HG02970 (cell line): ENCODE results near the gene TMEM255B.
"Not testable (repeated sequence)": the region's sequence is repeated elsewhere in the genome, so short reads cannot be mapped to it uniquely, and the experiment has no call there.

Experiments
- ATAC-seq: cut with Tn5 transposase; IDR thresholded peaks from one replicate; pipeline ENCODE4 v1.9.1; 2021; ENCODE audit warnings: mild to moderate bottlenecking, moderate library complexity, moderate number of reproducible peaks; ENCODE audit not compliant: unreplicated experiment, low FRiP score

TMEM255B gene

DNA sequence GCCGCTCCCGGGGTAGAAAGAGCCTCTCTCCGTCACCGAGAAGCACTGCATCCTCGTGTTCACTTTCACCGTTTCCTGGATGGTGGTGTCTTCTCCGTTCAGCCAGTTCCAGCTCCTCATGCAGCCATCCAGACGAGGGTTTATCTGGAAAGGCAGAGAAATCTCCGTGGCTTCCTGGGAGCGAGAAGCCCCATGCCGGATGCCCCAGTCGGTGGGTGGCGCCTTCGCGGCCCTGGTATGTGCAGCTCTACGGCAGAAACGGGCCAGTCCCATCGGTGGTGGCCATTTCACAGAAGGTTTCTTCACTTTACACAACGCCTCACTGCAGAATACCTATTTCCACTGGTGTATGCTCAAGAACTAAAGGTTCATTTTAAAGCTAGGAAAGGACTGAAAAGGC is 68.0 kb downstream of the TMEM255B start:
- no peak for ATAC-seq

DNA sequence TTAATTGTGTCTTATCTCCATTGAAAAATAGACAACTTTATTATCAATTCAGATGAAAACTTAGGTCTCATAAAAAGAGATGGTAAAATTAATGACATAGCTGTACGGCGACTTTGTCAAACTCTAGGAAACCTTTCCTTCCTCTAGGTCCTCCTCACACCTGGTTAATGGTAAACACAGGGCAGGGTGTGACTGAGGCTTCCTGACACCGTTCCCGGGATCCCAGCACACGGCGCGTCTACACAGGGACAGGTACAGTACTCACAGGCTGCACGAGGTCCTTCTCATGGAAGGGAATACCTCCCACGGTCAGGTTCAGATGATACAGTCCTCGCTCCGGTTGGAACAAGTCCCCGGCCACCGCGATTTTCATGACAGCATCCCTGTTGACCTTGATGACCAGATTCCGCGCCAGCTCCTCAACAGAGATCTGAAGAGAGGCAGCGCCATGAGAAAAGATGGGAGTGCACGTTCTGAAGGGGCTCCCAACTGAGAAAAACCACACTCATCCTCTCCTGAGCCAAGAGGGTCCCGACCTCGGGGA is 69.3 kb downstream of the TMEM255B start:
- no peak for ATAC-seq

- not testable (repeated sequence) for ATAC-seq
Measured at GRCh38 chr13:113830426-113830950, 71.5 kb downstream of the TMEM255B start.

GRCh38 chr13:113831061-113831460 is 72.0 kb downstream of the TMEM255B start:
- no peak for ATAC-seq

DNA sequence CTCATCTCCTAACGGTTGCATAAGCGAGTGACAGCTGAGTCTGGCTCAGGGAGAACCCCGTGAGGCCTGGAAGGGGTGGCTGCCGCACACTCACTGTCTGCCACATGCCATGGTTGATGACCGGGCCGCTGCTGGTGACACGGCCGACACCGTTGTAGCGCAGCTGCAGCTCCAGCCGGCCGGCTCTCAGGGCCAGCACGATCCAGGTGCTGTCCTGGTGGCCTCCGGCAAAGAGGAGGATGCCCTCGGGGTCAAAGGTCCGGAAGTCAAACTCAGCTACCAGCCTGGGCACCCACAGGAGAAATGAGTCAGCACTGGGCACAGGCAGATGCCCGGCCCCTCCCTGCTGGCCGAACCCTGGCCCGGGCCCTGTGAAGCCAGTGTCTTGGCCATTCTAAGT is 73.2 kb downstream of the TMEM255B start:
- no peak for ATAC-seq

- ATAC-seq, result no peak
Measured at GRCh38 chr13:113832631-113833030, 73.6 kb downstream of the TMEM255B start.

DNA sequence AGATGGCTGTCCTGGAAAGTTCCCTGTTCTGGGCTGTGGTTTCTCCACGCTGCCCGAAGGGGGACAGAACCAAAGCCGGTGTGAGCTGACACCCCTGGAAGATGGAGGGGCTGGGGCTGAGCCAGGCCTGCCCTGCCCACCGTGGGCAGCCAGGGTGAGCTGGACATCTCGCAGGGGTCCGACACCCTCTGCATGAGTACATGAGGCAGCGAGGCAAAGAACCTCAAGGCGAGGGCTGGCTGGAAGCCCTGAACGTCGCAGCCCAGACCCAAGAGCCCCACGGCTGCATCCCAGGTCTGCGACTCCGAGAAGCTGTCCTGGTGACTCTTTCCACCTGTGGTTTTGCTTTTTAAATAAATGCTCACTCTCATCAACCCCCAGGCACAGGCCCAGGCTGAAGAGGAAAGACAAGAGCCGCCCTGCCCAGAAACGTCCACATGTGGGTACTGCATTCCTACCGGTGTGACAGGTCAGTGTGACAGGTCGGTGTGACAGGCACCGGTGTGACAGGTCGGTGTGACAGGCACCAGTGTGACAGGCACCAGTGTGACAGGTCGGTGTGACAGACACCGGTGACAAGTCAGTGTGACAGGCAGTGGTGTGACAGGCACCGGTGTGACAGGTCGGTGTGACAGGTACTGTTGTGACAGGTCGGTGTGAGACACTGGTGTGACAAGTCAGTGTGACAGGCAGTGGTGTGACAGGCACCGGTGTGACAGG is 74.2 kb downstream of the TMEM255B start:
- ATAC-seq, result no peak

- ATAC-seq, result not testable (repeated sequence)
Measured at GRCh38 chr13:113834006-113834405, 75.0 kb downstream of the TMEM255B start.

- ATAC-seq, result no peak
Measured at GRCh38 chr13:113834496-113835200, 75.6 kb downstream of the TMEM255B start.

DNA sequence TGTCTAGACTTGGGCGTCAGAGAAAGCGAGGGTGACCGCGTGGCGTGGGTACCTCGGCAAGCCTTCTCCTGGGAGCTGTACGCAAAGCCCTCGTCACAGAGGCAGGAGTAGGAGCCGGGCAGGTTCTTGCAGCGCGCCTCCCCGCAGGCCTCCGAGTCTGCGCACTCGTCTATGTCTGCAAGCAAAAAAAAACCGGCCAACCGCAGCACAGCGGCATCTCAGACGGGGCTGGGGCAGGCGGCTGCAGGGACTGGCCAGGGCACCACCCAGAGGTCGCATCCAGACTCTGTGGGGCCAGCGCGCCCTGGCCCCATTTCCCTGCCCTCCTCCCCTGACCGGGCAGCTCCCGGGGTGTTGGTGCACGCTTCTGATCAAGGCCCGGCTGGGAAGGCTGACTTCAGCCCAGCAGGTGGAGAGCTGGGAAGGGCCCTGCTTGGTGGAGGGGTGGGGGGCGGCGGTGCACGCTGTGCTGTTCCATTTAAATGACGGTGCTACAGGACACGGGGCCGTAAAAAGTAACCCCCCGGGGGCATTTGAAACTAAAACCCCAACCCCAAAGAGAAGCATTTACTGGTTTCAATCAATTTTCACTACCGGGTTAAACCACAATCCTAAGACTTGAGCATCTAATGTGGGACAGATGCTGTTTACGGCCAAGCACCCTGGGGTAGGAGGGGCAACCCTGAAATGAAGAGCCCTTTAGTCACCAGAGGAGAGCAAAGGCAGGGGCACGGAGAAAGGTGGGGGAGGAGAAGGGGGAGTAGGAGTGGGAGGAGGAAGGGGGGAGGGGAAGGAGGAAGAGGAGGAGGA is 76.6 kb downstream of the TMEM255B start:
- no peak for ATAC-seq

GRCh38 chr13:113836768-113837559 is 77.9 kb downstream of the TMEM255B start:
- no peak for ATAC-seq

DNA sequence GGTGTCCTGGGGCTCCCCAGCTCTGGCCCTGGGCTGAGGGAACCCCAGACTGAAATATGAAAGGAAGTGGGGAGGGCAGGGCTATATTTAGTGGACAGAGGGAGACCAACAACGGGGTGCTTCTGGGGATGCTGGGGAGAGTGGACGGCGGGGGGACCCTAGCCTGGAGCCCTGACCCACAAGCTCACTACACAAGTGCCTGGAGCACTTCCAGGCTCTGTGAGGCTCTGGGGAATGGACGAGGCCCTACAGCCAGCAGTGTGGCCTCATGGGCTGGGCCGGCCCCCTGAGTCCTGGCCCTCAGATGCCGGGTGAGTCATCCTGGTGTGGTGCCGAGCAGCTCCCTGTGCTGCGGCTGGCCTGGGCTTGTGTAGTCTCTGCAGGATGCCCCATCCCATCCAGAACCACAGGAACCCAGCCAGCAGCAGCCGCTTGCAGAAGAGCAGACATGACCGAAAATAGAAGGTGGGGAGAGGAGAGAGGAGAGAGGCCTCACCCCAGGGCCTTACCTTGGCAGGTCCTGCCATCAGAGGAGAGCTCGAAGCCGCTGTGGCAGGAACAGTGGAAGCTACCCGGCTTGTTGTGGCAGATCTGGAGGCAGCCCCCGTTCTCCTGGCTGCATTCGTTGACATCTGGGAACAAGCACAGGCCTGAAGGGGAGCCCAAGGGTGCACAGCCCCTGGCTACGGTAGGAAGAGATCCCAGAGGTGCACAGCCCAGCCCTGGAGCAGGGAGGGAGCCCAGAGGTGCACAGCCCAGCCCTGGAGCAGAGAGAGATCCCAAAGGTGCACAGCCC is 78.7 kb downstream of the TMEM255B start:
- ATAC-seq, result no peak

- no peak for ATAC-seq
Measured at GRCh38 chr13:113838711-113839201, 79.7 kb downstream of the TMEM255B start.

- ATAC-seq, result no peak
Measured at GRCh38 chr13:113839536-113840204, 80.6 kb downstream of the TMEM255B start.

DNA sequence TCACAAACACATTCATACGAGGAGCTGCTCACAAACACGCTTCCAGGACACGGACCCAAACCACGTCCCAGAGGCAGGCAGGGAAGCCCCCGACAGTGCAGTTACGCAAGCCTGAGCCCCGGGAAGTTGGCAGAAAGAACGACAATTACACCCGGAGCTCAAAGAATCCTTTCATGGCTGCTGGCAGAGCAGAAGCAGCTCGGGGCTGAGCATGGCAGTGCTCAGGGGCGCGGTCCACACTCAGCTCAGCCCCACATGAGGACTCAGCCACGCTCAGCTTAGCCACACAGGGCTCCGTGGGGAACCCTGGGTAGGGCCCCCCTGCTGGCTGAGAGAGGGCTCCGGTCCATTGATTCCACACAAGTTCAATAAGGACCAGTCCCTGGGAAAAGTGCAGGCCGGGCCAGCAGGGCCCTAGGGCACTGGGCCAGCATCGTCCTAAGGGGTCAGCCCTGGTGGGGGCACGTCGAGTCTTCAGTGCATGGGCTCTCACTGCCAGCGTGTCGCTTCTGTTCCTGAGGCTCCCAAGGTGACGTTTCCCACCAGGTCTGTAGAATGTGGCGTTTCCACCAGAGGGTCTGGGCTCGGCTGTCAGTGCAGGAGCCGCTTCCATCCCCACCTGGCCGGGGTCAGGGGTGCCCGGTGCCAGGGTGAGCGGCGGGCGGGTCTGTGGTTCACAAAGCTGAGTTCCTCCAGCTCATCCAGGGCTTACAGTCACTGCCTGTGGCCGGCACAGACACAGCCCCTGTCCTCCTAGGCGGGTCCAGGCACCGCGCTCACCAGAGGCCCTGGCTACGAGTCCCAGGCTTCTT is 81.7 kb downstream of the TMEM255B start:
- no peak for ATAC-seq

- ATAC-seq, result no peak
Measured at GRCh38 chr13:113841353-113841650, 82.3 kb downstream of the TMEM255B start.

DNA sequence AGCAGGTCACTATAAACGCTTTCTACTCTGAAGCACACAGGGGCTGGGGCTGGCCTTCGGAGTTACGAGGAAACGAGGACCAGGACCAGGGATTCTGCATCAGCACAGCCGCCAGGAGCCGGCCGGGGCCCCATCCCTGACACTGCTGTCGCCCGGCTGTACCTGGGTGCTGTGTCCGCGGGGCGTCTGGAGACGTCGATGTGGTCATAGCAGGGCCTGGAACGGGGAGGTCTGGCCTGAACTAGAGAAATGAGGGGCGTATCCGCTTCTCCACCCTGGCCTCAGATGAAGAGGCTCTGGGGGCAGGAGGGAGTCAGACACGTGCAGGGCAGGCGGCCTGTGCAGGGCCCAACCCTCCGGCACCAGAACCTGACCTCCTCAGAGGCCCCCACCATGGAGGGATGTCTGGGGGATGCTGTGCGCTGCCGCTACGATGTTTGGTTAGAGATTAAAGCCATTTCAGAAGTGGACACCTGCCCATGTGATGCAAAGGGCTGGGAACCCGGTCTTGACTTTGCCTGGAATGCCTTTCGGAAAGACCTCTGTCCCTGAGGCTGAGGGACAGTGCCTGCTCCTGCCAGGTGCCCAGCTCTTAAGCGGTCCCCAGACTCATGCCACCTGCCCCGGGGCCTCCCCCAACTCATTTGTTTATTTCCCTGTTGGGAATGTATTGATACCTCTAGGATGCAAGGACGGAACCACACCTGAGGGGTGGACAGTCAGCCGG is 83.5 kb downstream of the TMEM255B start:
- ATAC-seq, result no peak
